H1 (cell line): ENCODE results near the gene SAE1. TPM values are rescaled to one million over a fixed set of nuclear protein-coding genes. Genes with fewer than 3 reads are reported as not detected.

Experiments
- CTCF ChIA-PET: fragments of 300-600 bp; sonication (Branson Sonifier 250); formaldehyde crosslinking; loops from one replicate; lab custom pipeline; 2021; ENCODE audit not compliant: partially characterized antibody; lab: Charles Lee
- POLR2A ChIA-PET: fragments of 300-600 bp; sonication (Branson Sonifier 250); formaldehyde crosslinking; loops from one replicate; lab custom pipeline; 2021; ENCODE audit warnings: inconsistent platforms; ENCODE audit not compliant: partially characterized antibody; lab: Charles Lee
- DNase-seq, 2 experiments: peaks; one replicate each; pipeline versions ENCODE4 v3.0.0 to v3.0.0-alpha.2; 2010 to 2022; ENCODE audit warnings: low spot score in 2 of 2, low read depth in 1 of 2, mixed read lengths in 1 of 2
- FAIRE-seq: peaks from 2 replicates; lab custom pipeline; 2011; peaks lifted over from hg19 to GRCh38; lab: Jason Lieb, UNC
- H2AFZ ChIP-seq: 2 replicates; pipeline ENCODE4 v1.8.1; 2012; ENCODE audit warnings: low read length, inconsistent platforms
- H2AK5ac ChIP-seq: 2 replicates; pipeline ENCODE4 v1.6.1; 2013; ENCODE audit warnings: low read depth, low read length
- H2BK120ac ChIP-seq: replicated peaks from 2 replicates; pipeline ENCODE3; 2013; ENCODE audit warnings: low read depth, low read length, inconsistent platforms
- H2BK12ac ChIP-seq: 2 replicates; pipeline ENCODE4 v1.6.1; 2013; ENCODE audit warnings: low read depth, low read length
- H2BK15ac ChIP-seq: 2 replicates; pipeline ENCODE4 v1.6.1; 2013; ENCODE audit warnings: low read length
- H2BK20ac ChIP-seq: 2 replicates; pipeline ENCODE4 v1.6.1; 2013; ENCODE audit warnings: low read length
- H2BK5ac ChIP-seq: 2 replicates; pipeline ENCODE4 v1.6.1; 2013; ENCODE audit warnings: low read depth, low read length
- H3K14ac ChIP-seq: 2 replicates; pipeline ENCODE4 v1.6.1; 2013; ENCODE audit warnings: inconsistent platforms; ENCODE audit not compliant: insufficient read length
- H3K18ac ChIP-seq: 2 replicates; pipeline ENCODE4 v1.6.1; 2013; ENCODE audit warnings: low read length; ENCODE audit errors: extremely low read depth
- H3K23ac ChIP-seq: 2 replicates; pipeline ENCODE4 v1.6.1; 2013; ENCODE audit warnings: inconsistent platforms; ENCODE audit not compliant: insufficient read length
- H3K23me2 ChIP-seq: 2 replicates; pipeline ENCODE4 v1.6.1; 2013; ENCODE audit warnings: low read depth, low read length
- H3K27ac ChIP-seq: 2 replicates; pipeline ENCODE4 v1.6.1; 2011; ENCODE audit warnings: low read depth, low read length, inconsistent platforms
- H3K27me3 ChIP-seq, 4 experiments: replicated peaks in 1 of 4; 1 replicate in 1 of 4; 2 replicates in 3 of 4; pipeline versions ENCODE4 v1.6.1 to v1.8.1; 2011 to 2013; ENCODE audit warnings: low read length in 3 of 4, mild to moderate bottlenecking in 3 of 4, inconsistent platforms in 2 of 4, mixed read lengths in 2 of 4, moderate library complexity in 1 of 4; ENCODE audit not compliant: control insufficient read depth in 3 of 4, insufficient read depth in 3 of 4; ENCODE audit errors: extremely low read depth in 1 of 4
- H3K36me3 ChIP-seq, 4 experiments: 2 replicates each; pipeline versions ENCODE4 v1.6.1 to v1.8.1; 2011 to 2013; ENCODE audit warnings: mild to moderate bottlenecking in 4 of 4, low read length in 3 of 4, moderate library complexity in 2 of 4, control low read depth in 1 of 4, inconsistent platforms in 1 of 4; ENCODE audit not compliant: insufficient read depth in 4 of 4, control insufficient read depth in 2 of 4
- H3K4ac ChIP-seq: replicated peaks from 2 replicates; pipeline ENCODE3; 2013; ENCODE audit warnings: low read length, low read depth, mixed read lengths, inconsistent platforms; ENCODE audit not compliant: insufficient read length
- H3K4me1 ChIP-seq, 4 experiments: replicated peaks in 1 of 4; 1 replicate in 1 of 4; 2 replicates in 3 of 4; pipeline versions ENCODE4 v1.6.1 to v1.8.1; 2011 to 2013; ENCODE audit warnings: low read length in 3 of 4, inconsistent platforms in 2 of 4, mixed read lengths in 1 of 4; ENCODE audit not compliant: insufficient read depth in 4 of 4, control insufficient read depth in 3 of 4
- H3K4me2 ChIP-seq, 2 experiments: 2 replicates each; pipeline versions ENCODE4 v1.6.1 to v1.8.1; 2011 to 2013; ENCODE audit warnings: low read depth in 2 of 2, low read length in 2 of 2, control low read depth in 1 of 2, inconsistent platforms in 1 of 2, mild to moderate bottlenecking in 1 of 2; ENCODE audit not compliant: insufficient read depth in 1 of 2
- H3K4me3 ChIP-seq, 4 experiments: fragments of 200-600, 300-600 bp in 1 of 4; sonication (generic), shearing (Covaris generic), sonication (Bioruptor Twin) in 1 of 4; 2 replicates each; pipeline versions ENCODE4 v1.5.1 to v1.8.1; 2011 to 2016; ENCODE audit warnings: low read length in 4 of 4, low read depth in 3 of 4, control low read depth in 2 of 4, inconsistent platforms in 2 of 4, mild to moderate bottlenecking in 2 of 4, mixed read lengths in 1 of 4, moderate library complexity in 1 of 4; ENCODE audit not compliant: insufficient read depth in 2 of 4; ENCODE audit errors: extremely low read depth in 1 of 4
- H3K56ac ChIP-seq: replicated peaks from 2 replicates; pipeline ENCODE3; 2013; ENCODE audit warnings: low read depth, mild to moderate bottlenecking, mixed read lengths, low read length, inconsistent platforms; ENCODE audit not compliant: insufficient read length
- H3K79me1 ChIP-seq: 2 replicates; pipeline ENCODE4 v1.6.1; 2013; ENCODE audit warnings: low read depth, low read length, control low read depth
- H3K79me2 ChIP-seq, 2 experiments: 2 replicates each; pipeline versions ENCODE4 v1.6.1 to v1.8.1; 2012 to 2013; ENCODE audit warnings: low read length in 2 of 2, mild to moderate bottlenecking in 2 of 2, inconsistent platforms in 1 of 2; ENCODE audit not compliant: insufficient read depth in 2 of 2, control insufficient read depth in 1 of 2
- H3K9ac ChIP-seq, 4 experiments: replicated peaks in 1 of 4; 1 replicate in 1 of 4; 2 replicates in 3 of 4; pipeline versions ENCODE4 v1.6.1 to v1.8.1; 2011 to 2013; ENCODE audit warnings: low read depth in 3 of 4, low read length in 3 of 4, control low read depth in 2 of 4, mild to moderate bottlenecking in 2 of 4, moderate library complexity in 2 of 4, inconsistent platforms in 1 of 4; ENCODE audit errors: extremely low read depth in 1 of 4
- H3K9me3 ChIP-seq, 2 experiments: 2 replicates each; pipeline versions ENCODE4 v1.6.1 to v1.8.1; 2012 to 2013; ENCODE audit warnings: mild to moderate bottlenecking in 2 of 2, moderate library complexity in 2 of 2, control low read depth in 1 of 2, inconsistent platforms in 1 of 2, low read depth in 1 of 2, low read length in 1 of 2, mixed read lengths in 1 of 2; ENCODE audit not compliant: insufficient read depth in 2 of 2
- H4K20me1 ChIP-seq, 2 experiments: replicated peaks in 1 of 2; 2 replicates each; pipeline versions ENCODE3 to v1.8.1; 2011 to 2013; ENCODE audit warnings: inconsistent platforms in 2 of 2, low read length in 2 of 2, mild to moderate bottlenecking in 1 of 2; ENCODE audit not compliant: insufficient read depth in 2 of 2, control insufficient read depth in 1 of 2
- H4K5ac ChIP-seq: 2 replicates; pipeline ENCODE4 v1.6.1; 2013; ENCODE audit warnings: low read length, low read depth, mixed read lengths, inconsistent platforms; ENCODE audit not compliant: insufficient read length
- H4K8ac ChIP-seq: 2 replicates; pipeline ENCODE4 v1.8.0; 2013; ENCODE audit warnings: mild to moderate bottlenecking, moderate library complexity, low read length, inconsistent platforms; ENCODE audit not compliant: insufficient read depth; ENCODE audit errors: extremely low read depth
- H4K91ac ChIP-seq: replicated peaks from 2 replicates; pipeline ENCODE3; 2013; ENCODE audit warnings: low read length, mixed read lengths, inconsistent platforms; ENCODE audit not compliant: insufficient read length
- ASH2L ChIP-seq: fragments of 200-600, 300-600 bp; sonication (generic); IDR thresholded peaks from one replicate; pipeline ENCODE4 v1.7.1; 2017; ENCODE audit warnings: low read length
- BACH1 ChIP-seq: IDR thresholded peaks from 2 replicates; pipeline ENCODE4 v1.6.1; 2012; ENCODE audit warnings: low read length, improper control_type of control experiment
- PHF8 ChIP-seq: fragments of 200-600 bp; sonication (generic); conservative IDR thresholded peaks from 2 replicates; pipeline ENCODE4 v1.7.1; 2012; ENCODE audit warnings: low read depth, mild to moderate bottlenecking, inconsistent platforms, low read length, moderate library complexity
- WGBS, 2 experiments: shearing (Covaris generic) in 1 of 2; methylation state at CpG; one replicate each; pipeline versions ENCODE4 v1.1.6 to v1.1.7; 2013 to 2015; ENCODE audit warnings: low lambda C conversion rate in 2 of 2, mixed read lengths in 2 of 2, inconsistent platforms in 1 of 2, low coverage in 1 of 2, missing lambda C conversion rate in 1 of 2; ENCODE audit not compliant: insufficient replicate concordance in 2 of 2, insufficient coverage in 1 of 2, insufficient read length in 1 of 2; ENCODE audit errors: extremely low coverage in 1 of 2, missing lambda C conversion rate in 1 of 2; 5-methylcytosine and 5-hydroxymethylcytosine counted together
- polyA plus RNA-seq, 7 experiments: library from polyadenylated mRNA; depleted of rRNA in 3 of 7; stranded (reverse) in 5 of 7; unstranded in 2 of 7; fragments of >200 nt in 5 of 7; fragments of 200-250 nt in 2 of 7; gene quantifications; 1 replicate in 5 of 7; 2 replicates in 1 of 7; 4 replicates in 1 of 7; pipeline versions ENCODE4 v1.2.1 to v1.2.3, GENCODE V29; 2011 to 2013; ENCODE audit warnings: missing spikeins in 2 of 7, mixed read lengths in 2 of 7
- total RNA-seq: library from RNA; stranded (reverse); fragmentation: NEBNext Ultra II Directional; extraction: Animal tissue kit (Norgen Biotek cat#: 25700); gene quantifications from 2 replicates; pipeline ENCODE4 v1.2.1, GENCODE V29; 2021

Gene SAE1
- total and polyA plus RNA-seq, 2 of the 8 experiments (the other 6 are each of a cell fraction or from before 2014, with no cell fraction given), result 213 to 268 TPM

DNA sequence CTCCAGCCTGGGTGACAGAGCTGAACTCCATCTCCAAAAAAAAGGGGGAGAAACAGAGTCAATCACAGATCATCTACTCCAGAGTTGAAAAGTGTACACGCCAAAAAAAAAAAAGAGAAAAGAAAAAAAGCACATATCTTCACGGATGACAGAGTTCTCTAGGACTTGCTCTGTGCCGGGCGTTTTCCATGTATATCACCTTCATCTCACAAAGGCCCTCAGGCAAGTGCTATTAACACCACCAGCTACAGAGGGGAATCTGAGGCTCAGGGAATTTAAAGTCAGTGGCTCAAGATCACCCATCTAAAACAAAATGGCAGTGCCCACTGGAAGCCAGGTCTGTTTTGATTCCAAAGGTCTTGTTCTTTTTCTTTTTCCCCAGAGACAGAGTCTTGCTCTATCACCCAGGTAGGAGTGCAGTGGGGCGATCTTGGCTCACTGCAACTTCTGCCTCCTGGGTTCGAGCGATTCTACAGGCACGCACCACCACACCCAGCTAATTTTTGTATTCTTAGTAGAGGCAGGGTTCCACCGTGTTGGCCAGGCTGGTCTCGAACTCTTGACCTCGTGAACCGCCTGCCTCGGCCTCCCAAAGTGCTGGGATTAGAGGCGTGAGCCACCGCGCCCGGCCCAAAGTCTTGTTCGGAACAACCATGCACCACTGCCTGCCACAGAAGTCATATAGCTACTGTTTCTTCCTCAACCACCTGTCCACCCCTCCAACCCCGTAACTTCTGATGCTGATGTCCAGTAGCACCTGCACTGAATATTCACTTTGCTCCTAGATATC lies 42.2 kb downstream of the SAE1 start:
- Histone ChIP-seq H3K56ac (no peak overlapping the region), H3K27me3 (no peaks in the 10 kb centered on the region), H4K20me1 (peaks cover 3 to 13% of the 10 kb centered on the region in 2 experiments), H3K9me3 (no peaks in the 10 kb centered on the region), H3K14ac (no peak overlapping the region), H2BK5ac (no peak overlapping the region), H3K79me2 (peaks cover 3 to 33% of the 10 kb centered on the region in 2 experiments; a peak in 2 of 4 replicates), H3K9ac (no peak overlapping the region), H3K36me3 (peaks cover 15 to 79% (median 45%) of the 10 kb centered on the region in 4 experiments), H3K4me3 (no peak overlapping the region), H3K27ac (no peak overlapping the region), H2BK12ac (no peak overlapping the region), H3K4ac (no peak overlapping the region), H4K5ac (no peak overlapping the region), H2BK15ac (no peak overlapping the region), H2BK20ac (no peak overlapping the region), H2BK120ac (no peak overlapping the region), H3K18ac (no peak overlapping the region), H2AFZ (no peak overlapping the region), H2AK5ac (no peak overlapping the region), H3K79me1 (no peaks in the 10 kb centered on the region; the same call in 1 of the 2 replicates), H3K23me2 (no peaks in the 10 kb centered on the region), H3K4me2 (no peak overlapping the region), H3K23ac (no peak overlapping the region), H3K4me1 (no peaks in the 10 kb centered on the region), H4K8ac (no peak overlapping the region), H4K91ac (no peak overlapping the region)
- CTCF ChIA-PET, result interaction anchor here (0.7 to 1.4 kb wide), 3 partner anchors 22 to 34 kb away, joined by 3 read pairs; no protein-coding TSS in a partner anchor
- FAIRE-seq (no peak), DNase-seq (no peak)
- POLR2A ChIA-PET, result interaction anchor here (0.6 to 1.2 kb wide), 3 partner anchors 12 to 38 kb away, joined by 3 read pairs; no protein-coding TSS in a partner anchor
- no peak for TF ChIP-seq BACH1
- no peak for TF ChIP-seq ASH2L
- TF ChIP-seq PHF8, result no peak
- 92% methylated on average over 19 of the region's 19 CpGs; no CpG with 5 or more reads in 1 of the 2 experiments for WGBS, 2 experiments
